ENCODE measurements around the gene GRIN2B.

GRIN2B gene

DNA sequence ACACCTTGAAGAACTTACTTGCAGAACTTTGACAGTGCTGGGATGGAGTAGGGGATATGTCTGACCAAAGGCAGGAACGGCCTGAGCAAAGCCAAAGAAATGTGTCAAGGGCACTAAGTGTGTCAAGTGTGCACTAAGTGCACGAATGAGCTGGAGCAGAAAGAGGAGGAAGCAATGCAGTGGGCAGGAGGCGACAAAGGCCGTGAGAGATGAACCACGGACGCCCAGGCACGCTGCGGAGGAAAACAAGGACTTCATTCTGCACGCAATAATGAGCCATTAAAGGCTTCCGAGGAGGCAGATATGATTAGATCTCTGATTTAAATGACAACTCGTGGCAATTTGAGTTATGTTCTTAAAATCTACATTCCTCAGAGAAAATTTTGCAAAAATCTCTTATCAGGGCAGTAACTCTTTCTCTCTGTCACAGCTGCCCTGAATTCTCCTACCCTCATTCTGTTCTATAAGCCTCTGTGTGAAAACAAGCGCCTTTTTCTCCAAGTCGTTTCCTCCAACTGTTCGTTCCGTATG, 25.3 kb downstream of the GRIN2B start:
- DNase-seq: no peak

DNA sequence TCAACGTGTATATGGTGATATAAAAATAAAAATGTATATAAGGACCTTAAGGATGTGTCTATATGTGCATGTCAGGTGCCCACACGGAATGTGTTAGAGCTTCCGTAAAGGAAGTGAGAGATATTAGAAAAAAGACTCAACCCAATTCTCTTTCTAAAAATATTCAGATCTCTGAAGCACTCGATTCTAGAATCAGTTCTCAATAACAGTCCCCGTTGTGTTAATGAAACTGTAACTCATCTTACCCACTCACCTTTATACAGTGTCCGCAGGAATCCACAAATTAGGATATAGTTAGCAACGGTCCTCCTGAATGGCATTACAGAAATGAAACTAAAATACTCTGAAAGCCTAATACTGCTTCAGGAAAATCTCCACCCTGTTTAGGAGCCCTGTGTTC, 29.3 kb downstream of the GRIN2B start:
- DNase-seq: no peak

DNA sequence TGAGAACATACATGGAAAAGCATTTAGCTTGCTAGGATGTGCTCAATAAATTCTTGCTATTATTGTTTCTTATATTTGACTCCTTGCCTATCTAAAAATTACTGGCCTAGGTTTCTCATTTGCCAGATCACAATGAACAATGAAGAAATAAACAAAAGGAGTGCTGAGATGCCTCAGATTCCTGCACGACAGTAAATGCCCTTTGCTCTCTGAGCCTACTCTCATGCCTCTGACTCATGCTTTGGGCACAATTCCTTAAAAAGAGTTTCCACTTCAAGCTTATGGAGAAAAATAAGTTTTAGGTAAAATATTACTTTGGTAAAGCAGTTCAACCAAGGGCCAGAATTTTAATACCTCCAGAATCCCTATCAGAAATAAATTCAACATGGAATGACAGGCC, 30.9 kb downstream of the GRIN2B start:
- no peak for DNase-seq

DNA sequence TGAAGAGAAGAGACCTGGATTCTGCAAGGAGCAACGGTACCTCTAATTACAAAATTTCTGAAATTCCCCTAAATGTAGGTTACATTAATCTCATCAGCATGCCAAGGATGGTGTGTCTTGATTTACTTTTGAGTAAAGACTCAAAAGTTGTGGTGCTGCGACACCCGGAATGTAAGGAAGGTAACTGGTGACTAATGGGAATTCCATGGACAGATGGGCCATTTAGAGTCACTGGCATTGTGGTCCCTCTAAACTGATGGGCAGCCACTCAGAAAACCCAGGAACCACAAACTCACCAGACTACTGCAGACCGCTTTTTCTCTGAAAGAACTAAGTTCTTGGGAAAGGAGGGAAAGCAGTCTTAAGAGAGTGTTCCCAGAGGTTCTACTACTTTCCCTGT, 32.8 kb downstream of the GRIN2B start:
- DNase-seq: no peak

DNA sequence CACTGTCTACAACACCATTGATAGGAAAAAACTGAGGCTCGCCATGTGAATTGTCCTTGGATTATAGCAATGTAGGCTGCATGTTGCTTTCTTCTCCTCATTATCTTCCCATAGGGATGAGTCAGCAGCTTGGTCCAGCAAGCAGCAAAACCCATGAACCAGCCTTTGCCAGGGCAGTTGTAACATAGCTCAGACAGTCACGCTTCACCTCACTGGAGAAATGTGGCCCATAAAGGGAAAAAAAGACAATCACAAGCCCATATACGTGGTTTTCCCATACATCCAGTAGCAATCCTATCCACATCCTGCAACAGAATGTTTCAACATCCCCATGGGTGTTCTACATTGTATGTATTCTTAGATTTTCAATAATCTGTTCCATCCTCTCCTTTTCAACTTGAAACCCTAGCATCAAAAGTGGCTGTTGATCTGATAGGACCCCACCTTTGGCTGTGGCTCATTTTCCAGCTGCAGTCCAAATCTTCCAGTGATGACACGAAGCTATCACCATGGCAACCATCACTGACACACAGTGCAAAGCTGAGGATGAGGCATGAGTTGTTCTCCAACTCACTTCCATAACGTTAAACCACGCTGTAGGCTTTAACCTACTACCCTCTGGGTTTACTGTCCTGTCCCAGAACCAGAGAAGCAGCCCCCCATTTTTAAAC, 34.0 kb downstream of the GRIN2B start:
- no peak for DNase-seq

DNA sequence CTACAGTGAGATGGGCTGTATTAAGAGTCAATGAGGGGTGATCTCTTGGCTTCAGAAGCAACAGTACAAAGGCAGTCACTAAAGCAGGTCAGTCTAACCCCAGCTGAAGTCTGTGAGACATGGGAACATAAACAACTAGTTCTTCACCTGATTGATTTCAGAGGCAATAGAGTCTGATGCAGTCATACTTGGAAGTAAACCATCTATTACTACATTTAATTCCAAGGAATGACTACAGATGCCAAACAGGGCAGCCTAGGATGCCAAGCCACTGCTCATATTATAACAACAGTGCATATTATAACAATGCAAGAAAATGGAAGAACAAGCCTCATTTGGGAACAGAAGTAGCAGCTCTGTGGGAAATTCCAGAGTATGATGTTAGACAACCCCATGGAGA, 35.8 kb downstream of the GRIN2B start:
- DNase-seq: no peak

DNA sequence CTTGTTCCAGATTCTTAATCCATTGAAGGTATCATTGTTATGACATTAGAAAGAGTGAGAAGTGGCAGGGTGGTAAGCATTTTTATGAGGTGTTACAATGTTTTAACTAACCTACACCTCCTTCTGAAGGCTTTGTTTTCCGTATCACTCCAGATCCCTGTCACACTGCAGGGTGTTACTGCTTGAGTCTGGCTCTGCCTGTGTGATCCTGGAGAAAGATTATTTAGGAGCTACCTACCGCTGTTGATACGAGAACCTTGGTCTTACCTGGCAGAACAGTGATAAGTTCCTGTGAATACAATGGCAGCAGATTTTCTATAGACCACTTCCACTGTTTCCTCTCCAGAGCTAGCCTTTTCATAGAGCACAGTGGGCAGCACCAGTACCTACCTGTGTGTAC, 36.2 kb downstream of the GRIN2B start:
- no peak for DNase-seq

DNA sequence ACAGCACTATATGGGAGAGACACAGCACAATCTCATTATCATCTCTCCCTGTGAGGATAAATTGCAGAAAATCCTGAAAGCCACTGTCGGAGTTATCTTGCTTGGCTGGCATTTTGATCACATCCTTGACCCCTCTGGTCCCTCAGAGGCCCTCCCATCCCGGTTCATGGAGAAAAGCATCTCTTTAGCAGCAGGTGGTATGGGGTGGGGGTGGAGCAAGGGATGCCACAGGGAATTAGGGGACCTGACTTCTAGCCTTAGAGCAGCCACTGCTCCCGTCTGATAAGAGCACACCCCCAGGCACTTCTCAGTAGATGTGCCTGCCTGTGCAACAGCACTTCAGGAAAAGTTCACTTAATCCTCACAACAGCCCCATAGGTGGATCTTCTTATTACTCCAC, 38.6 kb downstream of the GRIN2B start:
- no peak for DNase-seq

DNA sequence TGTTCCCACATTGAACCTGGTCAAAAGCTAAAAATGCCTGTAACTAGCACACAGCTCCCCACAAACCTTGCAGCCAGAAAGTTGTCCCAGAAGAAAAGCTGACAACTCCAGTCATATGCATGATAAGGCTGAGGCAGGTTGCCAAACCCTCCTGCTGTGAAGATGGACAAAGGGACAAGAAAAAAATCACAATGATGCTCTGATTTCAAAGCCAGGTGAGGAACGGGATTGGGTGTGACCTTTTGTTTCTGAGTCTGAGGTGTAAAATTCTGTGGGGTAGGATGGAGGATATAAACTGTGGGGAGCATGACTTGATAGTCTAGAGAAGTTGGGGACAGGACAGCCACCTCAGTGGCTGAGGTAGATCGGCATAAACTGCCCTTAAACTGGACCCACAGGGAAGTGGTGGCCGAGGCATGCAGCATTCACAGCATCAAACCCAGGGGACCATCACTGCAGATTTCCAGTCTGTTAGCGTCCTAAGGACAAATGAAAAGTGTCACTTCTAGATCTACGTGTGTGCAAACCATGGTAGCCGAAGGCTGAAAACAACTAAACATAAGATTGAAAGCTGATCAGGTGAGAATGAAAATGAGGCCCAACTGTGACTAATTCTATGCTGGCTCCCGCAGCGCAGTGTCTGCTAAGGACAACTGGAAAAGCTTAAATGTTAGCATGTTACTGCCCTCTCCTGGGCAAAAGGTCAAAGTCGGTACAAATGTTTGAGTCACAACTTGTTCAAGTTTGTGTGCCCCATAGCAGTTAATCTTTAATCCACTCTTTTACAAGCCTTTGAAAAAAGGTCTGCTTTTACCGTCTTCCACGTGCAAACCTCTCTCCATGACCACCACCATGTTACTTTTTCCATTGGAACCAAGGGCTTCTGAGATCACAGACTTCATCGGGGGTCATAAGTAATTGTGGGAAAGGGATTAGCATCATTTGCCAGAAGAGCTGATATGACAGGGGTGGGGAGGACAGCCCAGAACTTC, 39.8 kb downstream of the GRIN2B start:
- peak; percentile 69 for DNase-seq

DNA sequence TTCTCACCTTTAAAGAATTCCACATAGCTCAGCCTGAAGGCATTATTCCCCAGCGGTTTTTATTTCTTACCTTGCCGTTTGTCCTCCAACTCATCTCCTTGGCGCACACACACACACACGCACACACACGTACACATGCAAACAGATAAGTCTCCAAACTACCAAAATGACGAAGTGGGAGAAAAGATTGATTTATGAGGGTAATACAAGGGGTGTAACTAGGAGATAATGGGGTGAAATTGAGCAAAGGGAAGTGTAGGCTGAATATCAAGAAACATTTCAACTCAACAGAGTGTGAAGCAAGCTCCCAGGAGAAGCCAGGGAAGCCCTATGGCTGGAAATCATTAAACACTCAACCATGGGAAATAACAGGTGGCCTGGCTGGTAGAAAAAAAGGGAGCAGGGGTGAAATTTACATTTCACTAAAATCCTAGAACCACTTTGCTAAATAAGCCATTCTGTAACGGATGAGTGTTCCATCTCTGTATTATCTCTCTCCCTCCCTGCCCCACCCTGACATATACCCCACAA, 41.0 kb downstream of the GRIN2B start:
- no peak for DNase-seq

DNA sequence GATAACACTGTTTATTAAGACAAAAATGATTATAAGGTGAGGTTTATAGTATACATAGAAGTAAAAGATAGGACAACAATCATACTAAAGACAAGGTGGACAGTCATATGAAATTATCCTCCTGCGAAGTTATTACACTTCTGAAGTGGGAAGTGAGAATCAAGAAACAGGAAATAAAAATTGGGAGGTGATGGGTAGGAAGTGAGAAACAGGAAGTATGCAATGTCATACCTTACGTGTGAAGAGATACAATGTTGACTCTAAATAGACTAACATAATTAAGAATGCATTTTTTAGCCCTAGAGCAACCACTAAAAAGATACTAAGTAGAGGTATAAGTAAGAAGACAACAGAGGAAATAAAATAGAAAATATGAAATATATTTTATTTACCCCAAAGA, 43.7 kb downstream of the GRIN2B start:
- DNase-seq: no peak

DNA sequence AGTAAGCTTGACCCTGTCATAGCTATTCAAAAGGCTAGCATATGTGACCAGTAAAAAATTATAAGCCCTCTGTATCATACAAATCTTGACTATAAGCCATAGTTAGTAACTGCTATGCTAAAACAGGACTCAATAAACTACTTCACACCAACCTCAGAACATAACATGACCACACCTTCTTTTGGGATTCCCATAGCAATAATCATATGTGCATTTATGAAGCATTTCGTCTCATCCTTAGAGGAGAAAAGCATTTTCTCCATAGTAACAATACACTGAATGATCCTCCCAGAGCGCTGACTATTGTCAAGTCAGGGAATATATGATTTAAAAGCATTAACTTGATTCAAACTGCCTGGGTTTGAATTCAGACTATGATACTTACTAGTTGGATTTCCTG, 46.2 kb downstream of the GRIN2B start:
- DNase-seq: no peak
